NCI-H526 treated with DMSO at 0.1 percent for 48 hours (cell line): Measurements from ENCODE around the gene RALB.
A peak's percentile ranks its signal among the peaks of the same experiment; 100 is the strongest.
"Not testable (repeated sequence)": the region's sequence is repeated elsewhere in the genome, so short reads cannot be mapped to it uniquely, and the experiment has no call there.

Source experiments
- DNase-seq: peaks from one replicate; lab custom pipeline; 2025; lab: John Stamatoyannopoulos, UW

The RALB gene

GRCh38 chr2:120294008-120294340 lies 41.3 kb downstream of the RALB start:
- DNase-seq: no peak

- no peak for DNase-seq
Observed at GRCh38 chr2:120298173-120298835, 45.7 kb downstream of the RALB start.

- DNase-seq: no peak
Observed at GRCh38 chr2:120299004-120299403, 46.4 kb downstream of the RALB start.

GRCh38 chr2:120299561-120299960 lies 46.9 kb downstream of the RALB start:
- DNase-seq: no peak

- no peak for DNase-seq
Observed at GRCh38 chr2:120300385-120300784, 47.7 kb downstream of the RALB start.

- DNase-seq: no peak
Observed at GRCh38 chr2:120301284-120301683, 48.6 kb downstream of the RALB start.

- no peak for DNase-seq
Observed at GRCh38 chr2:120302301-120302700, 49.6 kb downstream of the RALB start.

GRCh38 chr2:120303177-120303576 lies 50.5 kb downstream of the RALB start:
- DNase-seq: no peak

- peak; percentile 78 for DNase-seq
Observed at GRCh38 chr2:120305296-120305695, 52.6 kb downstream of the RALB start.

- DNase-seq: peak; percentile 36
Observed at GRCh38 chr2:120305937-120306490, 53.4 kb downstream of the RALB start.

GRCh38 chr2:120307482-120307881 lies 54.8 kb downstream of the RALB start:
- no peak for DNase-seq

GRCh38 chr2:120308038-120308910 lies 55.6 kb downstream of the RALB start:
- no peak for DNase-seq

- DNase-seq: peak; percentile 92
Observed at GRCh38 chr2:120310136-120310535, 57.5 kb downstream of the RALB start.

- DNase-seq: not testable (repeated sequence)
Observed at GRCh38 chr2:120310841-120311240, 58.2 kb downstream of the RALB start.

GRCh38 chr2:120312076-120312475 lies 59.4 kb downstream of the RALB start:
- DNase-seq: no peak

GRCh38 chr2:120312860-120313694 lies 60.4 kb downstream of the RALB start:
- peak; percentile 90 for DNase-seq

GRCh38 chr2:120313695-120314615 lies 61.3 kb downstream of the RALB start:
- no peak for DNase-seq

- no peak for DNase-seq
Observed at GRCh38 chr2:120314690-120315366, 62.2 kb downstream of the RALB start.

GRCh38 chr2:120315367-120316033 lies 62.8 kb downstream of the RALB start:
- DNase-seq: no peak

GRCh38 chr2:120316071-120316470 lies 63.4 kb downstream of the RALB start:
- no peak for DNase-seq
